GM10248 (cell line): Measurements from ENCODE around the gene A1CF.
"Not testable (repeated sequence)": the region's sequence is repeated elsewhere in the genome, so short reads cannot be mapped to it uniquely, and the experiment has no call there.

Experiments
- CTCF ChIA-PET: fragments of 300-600 bp; sonication (Branson Sonifier 250); formaldehyde crosslinking; extraction: SDS; loops from one replicate; lab custom pipeline; 2021; ENCODE audit warnings: antibody characterized with exemption; lab: Yijun Ruan, JAX
- POLR2A ChIA-PET: fragments of 350-650 bp; sonication (Branson Sonifier 250); formaldehyde crosslinking; extraction: SDS; loops from one replicate; lab custom pipeline; 2020; ENCODE audit warnings: antibody characterized with exemption; lab: Yijun Ruan, JAX
- DNase-seq: peaks from one replicate; pipeline ENCODE4 v3.0.0; 2012; ENCODE audit errors: extremely low spot score
- TF ChIP-seq, protein P1 (sequence below): IDR thresholded peaks from 2 replicates; pipeline ENCODE4 v1.5.1; 2012; ENCODE audit warnings: mild to moderate bottlenecking, low read depth; ENCODE audit errors: extremely low read depth, missing control alignments, control extremely low read depth

Gene A1CF

DNA sequence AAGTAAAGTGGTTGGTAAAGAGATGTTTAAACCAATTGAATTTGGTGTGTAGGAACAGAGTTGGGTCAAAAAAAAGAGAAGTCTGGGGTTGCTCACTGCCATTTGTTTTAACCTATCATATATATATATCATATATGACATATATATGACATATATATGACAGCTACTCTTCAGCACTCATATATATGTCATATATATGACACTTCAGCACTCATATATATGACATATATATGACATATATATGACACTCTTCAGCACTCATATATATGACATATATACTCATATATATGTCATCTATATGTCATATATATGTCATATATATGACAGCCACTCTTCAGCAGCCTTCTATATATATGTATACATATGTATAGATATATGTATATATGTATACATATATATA is 8.9 kb upstream of the A1CF start:
- ChIA-PET CTCF (interaction anchor here (1.5 kb wide), 1 partner anchor 9 kb away, joined by 3 read pairs; the partner anchor contains the start of gene A1CF), POLR2A (no interaction called here)
- DNase-seq, result no peak
- TF ChIP-seq, protein P1, sequence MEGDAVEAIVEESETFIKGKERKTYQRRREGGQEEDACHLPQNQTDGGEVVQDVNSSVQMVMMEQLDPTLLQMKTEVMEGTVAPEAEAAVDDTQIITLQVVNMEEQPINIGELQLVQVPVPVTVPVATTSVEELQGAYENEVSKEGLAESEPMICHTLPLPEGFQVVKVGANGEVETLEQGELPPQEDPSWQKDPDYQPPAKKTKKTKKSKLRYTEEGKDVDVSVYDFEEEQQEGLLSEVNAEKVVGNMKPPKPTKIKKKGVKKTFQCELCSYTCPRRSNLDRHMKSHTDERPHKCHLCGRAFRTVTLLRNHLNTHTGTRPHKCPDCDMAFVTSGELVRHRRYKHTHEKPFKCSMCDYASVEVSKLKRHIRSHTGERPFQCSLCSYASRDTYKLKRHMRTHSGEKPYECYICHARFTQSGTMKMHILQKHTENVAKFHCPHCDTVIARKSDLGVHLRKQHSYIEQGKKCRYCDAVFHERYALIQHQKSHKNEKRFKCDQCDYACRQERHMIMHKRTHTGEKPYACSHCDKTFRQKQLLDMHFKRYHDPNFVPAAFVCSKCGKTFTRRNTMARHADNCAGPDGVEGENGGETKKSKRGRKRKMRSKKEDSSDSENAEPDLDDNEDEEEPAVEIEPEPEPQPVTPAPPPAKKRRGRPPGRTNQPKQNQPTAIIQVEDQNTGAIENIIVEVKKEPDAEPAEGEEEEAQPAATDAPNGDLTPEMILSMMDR, result no peak

- CTCF ChIA-PET, result no interaction called here
- no peak for DNase-seq
- TF ChIP-seq, protein P1, result no peak
- POLR2A ChIA-PET, result no interaction called here
Measured at GRCh38 chr10:50892467-50892866, 7.0 kb upstream of the A1CF start.

GRCh38 chr10:50884302-50884701 is 1.1 kb downstream of the A1CF start:
- ChIA-PET CTCF (interaction anchor here (1.0 to 1.3 kb wide), 3 partner anchors 9 to 31 kb away, joined by 3 read pairs; no protein-coding TSS in a partner anchor), POLR2A (no interaction called here)
- no peak for DNase-seq
- TF ChIP-seq, protein P1, result no peak

GRCh38 chr10:50883629-50884028 is 1.8 kb downstream of the A1CF start:
- ChIA-PET CTCF (no interaction called here), POLR2A (no interaction called here)
- DNase-seq, result no peak
- TF ChIP-seq, protein P1, result no peak

DNA sequence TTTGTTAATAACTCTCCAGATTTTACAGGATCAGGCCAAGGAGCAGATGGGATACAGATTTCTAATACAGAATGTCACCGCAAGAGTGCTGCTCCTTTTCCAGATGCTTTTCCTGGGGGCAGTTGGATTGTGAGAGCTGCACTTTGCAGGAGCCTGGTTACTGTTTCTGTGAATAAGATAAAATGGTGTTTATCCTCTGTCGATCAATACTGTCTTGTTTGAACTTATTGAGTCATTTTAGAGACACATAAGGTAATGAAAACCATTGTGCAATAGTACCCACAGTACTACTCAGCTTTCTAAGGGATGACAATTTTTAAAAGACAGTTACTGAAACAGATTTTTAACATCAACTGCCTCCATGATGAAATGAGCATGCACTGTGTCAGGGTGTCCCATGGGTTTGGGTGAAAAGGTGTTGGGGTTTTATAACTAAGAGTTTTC is 2.9 kb downstream of the A1CF start:
- ChIA-PET CTCF (interaction anchor here (1.1 kb wide), 1 partner anchor 10 kb away, joined by 3 read pairs; no protein-coding TSS in a partner anchor), POLR2A (no interaction called here)
- DNase-seq, result no peak
- TF ChIP-seq, protein P1, result no peak

GRCh38 chr10:50881046-50881445 is 4.4 kb downstream of the A1CF start:
- POLR2A ChIA-PET, DNase-seq, CTCF ChIA-PET: not testable (repeated sequence)

GRCh38 chr10:50876429-50876828 is 9.0 kb downstream of the A1CF start:
- ChIA-PET CTCF (no interaction called here), POLR2A (no interaction called here)
- TF ChIP-seq, protein P1, result no peak
- DNase-seq, result no peak
